PFSK-1 (cell line): ENCODE measurements around the gene TXLNG.

Experiments used
- FOXP2 ChIP-seq: optimal IDR thresholded peaks from 2 replicates; pipeline ENCODE3; 2011; ENCODE audit warnings: borderline replicate concordance, control low read depth, inconsistent platforms; ENCODE audit not compliant: insufficient read depth; ENCODE audit errors: extremely low read length, extremely low read depth
- POLR2AphosphoS5 ChIP-seq: IDR thresholded peaks from 2 replicates; pipeline ENCODE4 v1.6.1; 2012; ENCODE audit warnings: low read depth, mild to moderate bottlenecking, control low read depth, low read length, moderate library complexity
- SIN3A ChIP-seq: IDR thresholded peaks from 2 replicates; pipeline ENCODE4 v1.6.1; 2012; ENCODE audit warnings: mild to moderate bottlenecking, low read length, moderate library complexity, borderline replicate concordance; ENCODE audit not compliant: insufficient read depth
- TAF1 ChIP-seq: IDR thresholded peaks from 2 replicates; pipeline ENCODE4 v1.6.1; 2012; ENCODE audit warnings: low read length, control low read depth, borderline replicate concordance; ENCODE audit not compliant: insufficient read depth
- TF ChIP-seq, protein P1 (sequence below), 2 experiments: IDR thresholded peaks; 2 replicates each; pipeline versions ENCODE4 v1.6.1 to v1.8.0; 2011 to 2012; ENCODE audit warnings: low read depth in 2 of 2, low read length in 2 of 2, control low read depth in 1 of 2, inconsistent platforms in 1 of 2, mild to moderate bottlenecking in 1 of 2, moderate library complexity in 1 of 2; ENCODE audit not compliant: insufficient read depth in 1 of 2

GRCh38 chrX:16883487-16883804 is 97.2 kb downstream of the TXLNG start:
- no peak for TF ChIP-seq POLR2AphosphoS5
- TF ChIP-seq, protein P1, sequence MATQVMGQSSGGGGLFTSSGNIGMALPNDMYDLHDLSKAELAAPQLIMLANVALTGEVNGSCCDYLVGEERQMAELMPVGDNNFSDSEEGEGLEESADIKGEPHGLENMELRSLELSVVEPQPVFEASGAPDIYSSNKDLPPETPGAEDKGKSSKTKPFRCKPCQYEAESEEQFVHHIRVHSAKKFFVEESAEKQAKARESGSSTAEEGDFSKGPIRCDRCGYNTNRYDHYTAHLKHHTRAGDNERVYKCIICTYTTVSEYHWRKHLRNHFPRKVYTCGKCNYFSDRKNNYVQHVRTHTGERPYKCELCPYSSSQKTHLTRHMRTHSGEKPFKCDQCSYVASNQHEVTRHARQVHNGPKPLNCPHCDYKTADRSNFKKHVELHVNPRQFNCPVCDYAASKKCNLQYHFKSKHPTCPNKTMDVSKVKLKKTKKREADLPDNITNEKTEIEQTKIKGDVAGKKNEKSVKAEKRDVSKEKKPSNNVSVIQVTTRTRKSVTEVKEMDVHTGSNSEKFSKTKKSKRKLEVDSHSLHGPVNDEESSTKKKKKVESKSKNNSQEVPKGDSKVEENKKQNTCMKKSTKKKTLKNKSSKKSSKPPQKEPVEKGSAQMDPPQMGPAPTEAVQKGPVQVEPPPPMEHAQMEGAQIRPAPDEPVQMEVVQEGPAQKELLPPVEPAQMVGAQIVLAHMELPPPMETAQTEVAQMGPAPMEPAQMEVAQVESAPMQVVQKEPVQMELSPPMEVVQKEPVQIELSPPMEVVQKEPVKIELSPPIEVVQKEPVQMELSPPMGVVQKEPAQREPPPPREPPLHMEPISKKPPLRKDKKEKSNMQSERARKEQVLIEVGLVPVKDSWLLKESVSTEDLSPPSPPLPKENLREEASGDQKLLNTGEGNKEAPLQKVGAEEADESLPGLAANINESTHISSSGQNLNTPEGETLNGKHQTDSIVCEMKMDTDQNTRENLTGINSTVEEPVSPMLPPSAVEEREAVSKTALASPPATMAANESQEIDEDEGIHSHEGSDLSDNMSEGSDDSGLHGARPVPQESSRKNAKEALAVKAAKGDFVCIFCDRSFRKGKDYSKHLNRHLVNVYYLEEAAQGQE (IDR thresholded peaks at IDR 0.05; ENCODE audit: insufficient read depth in 1 of 2, low read depth in 2 of 2, low read length in 2 of 2), result no peak
- no peak for TF ChIP-seq TAF1
- no peak for TF ChIP-seq SIN3A
- TF ChIP-seq FOXP2, result no peak
